PFSK-1 (cell line): ENCODE data around the gene NSMCE1.

Source experiments
- POLR2AphosphoS5 ChIP-seq: IDR thresholded peaks from 2 replicates; pipeline ENCODE4 v1.6.1; 2012; ENCODE audit warnings: low read depth, mild to moderate bottlenecking, control low read depth, low read length, moderate library complexity
- TAF1 ChIP-seq: IDR thresholded peaks from 2 replicates; pipeline ENCODE4 v1.6.1; 2012; ENCODE audit warnings: low read length, control low read depth, borderline replicate concordance; ENCODE audit not compliant: insufficient read depth
- TF ChIP-seq, protein P1 (sequence below), 2 experiments: IDR thresholded peaks; 2 replicates each; pipeline versions ENCODE4 v1.6.1 to v1.8.0; 2011 to 2012; ENCODE audit warnings: low read depth in 2 of 2, low read length in 2 of 2, control low read depth in 1 of 2, inconsistent platforms in 1 of 2, mild to moderate bottlenecking in 1 of 2, moderate library complexity in 1 of 2; ENCODE audit not compliant: insufficient read depth in 1 of 2

DNA sequence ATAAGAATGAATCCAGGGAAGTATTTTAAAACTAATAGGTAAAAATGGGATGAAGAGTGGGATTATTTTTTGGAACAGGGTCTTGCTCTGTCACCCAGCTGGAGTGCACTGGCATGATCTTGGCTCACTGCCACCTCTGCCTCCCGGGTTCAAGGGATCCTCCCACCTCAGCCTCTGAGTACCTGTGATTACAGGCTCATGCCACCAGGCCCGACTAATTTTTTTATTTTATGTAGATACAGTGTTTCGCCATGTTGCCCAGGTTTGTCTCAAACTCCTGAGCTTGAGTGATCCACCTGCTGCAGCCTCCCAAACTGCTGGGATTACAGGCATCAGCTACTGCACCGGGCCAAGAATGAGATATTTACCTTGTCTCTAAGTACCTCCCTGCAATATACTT, 22.1 kb downstream of the NSMCE1 start:
- TF ChIP-seq POLR2AphosphoS5, result no peak
- TF ChIP-seq, protein P1, sequence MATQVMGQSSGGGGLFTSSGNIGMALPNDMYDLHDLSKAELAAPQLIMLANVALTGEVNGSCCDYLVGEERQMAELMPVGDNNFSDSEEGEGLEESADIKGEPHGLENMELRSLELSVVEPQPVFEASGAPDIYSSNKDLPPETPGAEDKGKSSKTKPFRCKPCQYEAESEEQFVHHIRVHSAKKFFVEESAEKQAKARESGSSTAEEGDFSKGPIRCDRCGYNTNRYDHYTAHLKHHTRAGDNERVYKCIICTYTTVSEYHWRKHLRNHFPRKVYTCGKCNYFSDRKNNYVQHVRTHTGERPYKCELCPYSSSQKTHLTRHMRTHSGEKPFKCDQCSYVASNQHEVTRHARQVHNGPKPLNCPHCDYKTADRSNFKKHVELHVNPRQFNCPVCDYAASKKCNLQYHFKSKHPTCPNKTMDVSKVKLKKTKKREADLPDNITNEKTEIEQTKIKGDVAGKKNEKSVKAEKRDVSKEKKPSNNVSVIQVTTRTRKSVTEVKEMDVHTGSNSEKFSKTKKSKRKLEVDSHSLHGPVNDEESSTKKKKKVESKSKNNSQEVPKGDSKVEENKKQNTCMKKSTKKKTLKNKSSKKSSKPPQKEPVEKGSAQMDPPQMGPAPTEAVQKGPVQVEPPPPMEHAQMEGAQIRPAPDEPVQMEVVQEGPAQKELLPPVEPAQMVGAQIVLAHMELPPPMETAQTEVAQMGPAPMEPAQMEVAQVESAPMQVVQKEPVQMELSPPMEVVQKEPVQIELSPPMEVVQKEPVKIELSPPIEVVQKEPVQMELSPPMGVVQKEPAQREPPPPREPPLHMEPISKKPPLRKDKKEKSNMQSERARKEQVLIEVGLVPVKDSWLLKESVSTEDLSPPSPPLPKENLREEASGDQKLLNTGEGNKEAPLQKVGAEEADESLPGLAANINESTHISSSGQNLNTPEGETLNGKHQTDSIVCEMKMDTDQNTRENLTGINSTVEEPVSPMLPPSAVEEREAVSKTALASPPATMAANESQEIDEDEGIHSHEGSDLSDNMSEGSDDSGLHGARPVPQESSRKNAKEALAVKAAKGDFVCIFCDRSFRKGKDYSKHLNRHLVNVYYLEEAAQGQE (IDR thresholded peaks at IDR 0.05; ENCODE audit: insufficient read depth in 1 of 2, low read depth in 2 of 2, low read length in 2 of 2), result no peak
- TF ChIP-seq TAF1, result no peak
